ENCODE measurements around the gene TMEM245. TPM values are rescaled to one million over a fixed set of nuclear protein-coding genes. Genes with fewer than 3 reads are reported as not detected.

TMEM245 gene
- total RNA-seq (2014; rRNA removed; shearing (Covaris generic)): 17.6 and 19.0 TPM in 2 replicates

GRCh38 chr9:109119439-109120203 is at the start of gene TMEM245:
Gene TMEM245 (minus strand): TSS chr9:109119947. CDS start chr9:109119913, 34 bp downstream.

DNA sequence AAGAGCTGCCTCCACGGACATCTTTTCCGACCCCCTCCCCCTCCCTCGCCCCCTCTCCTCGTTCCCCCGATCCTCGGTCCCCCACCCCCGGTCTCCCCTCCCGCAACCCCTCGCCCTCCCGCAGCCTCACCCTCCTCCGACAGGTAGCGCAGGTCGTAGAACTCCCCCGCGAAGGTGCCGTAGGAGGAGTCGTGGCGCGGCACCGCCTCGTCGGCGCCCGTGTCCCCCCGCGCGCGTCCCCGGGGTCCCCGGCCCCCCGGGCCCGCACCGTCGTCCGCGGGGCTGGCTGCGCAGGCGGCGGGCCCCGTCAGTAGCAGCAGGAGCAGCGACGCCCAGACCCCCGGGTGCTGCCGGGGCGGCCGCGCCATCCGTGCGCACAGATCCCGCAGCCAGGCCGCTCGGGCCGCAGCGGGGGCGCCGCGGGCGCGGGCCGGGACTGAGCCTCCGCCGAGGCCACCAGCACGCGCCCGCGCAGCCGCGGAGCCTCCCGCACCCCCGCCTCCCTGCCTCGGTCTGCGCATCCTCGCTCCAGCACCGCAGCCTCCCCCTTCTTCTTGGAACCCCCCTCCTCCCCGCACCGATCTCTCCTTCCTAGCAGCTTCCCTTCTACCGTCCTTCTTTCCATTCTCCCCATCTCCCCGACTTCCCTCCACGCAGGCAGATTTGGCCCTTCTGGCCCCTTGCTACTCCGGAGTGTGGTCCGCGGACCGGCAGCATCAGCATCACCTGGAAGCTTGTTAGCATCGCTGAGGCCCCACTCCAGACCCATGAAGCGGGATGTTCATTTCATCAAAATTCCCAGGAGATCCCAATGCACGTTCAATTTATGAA is 47.2 kb upstream of the TMEM245 start, which contains the start of gene FRRS1L:
Gene FRRS1L (minus strand): TSS at position 479 of the 831 bp plus-strand sequence. CDS start 111 bp downstream, at position 368.

GRCh38 chr9:109012876-109013678 is 106.7 kb downstream of the TMEM245 start, which contains the start of gene CTNNAL1:
Gene CTNNAL1 (minus strand): TSS chr9:109013499. CDS start chr9:109013442, 57 bp downstream.

Small RNA genes within 50 kb of the gene (small RNA-seq; reads per million reads assigned to genes)
- gene MIR32 (0.21 reads per million), gene RF00019 (not detected)

Other genes starting within 250 kb of the TMEM245 start
- 30.9 and 45.4 TPM in 2 replicates for gene ELP1, start 185.8 kb downstream of the TMEM245 start, total RNA-seq (2014; rRNA removed; shearing (Covaris generic))
- 10.1 and 10.3 TPM in 2 replicates for gene ABITRAM, start 185.5 kb downstream of the TMEM245 start, total RNA-seq (2014; rRNA removed; shearing (Covaris generic))
- 72.3 and 74.8 TPM in 2 replicates for gene CTNNAL1, start 106.4 kb downstream of the TMEM245 start, total RNA-seq (2014; rRNA removed; shearing (Covaris generic))
- gene FRRS1L, start 47.3 kb upstream of the TMEM245 start, total RNA-seq (2014; rRNA removed; shearing (Covaris generic)): not detected in 2 replicates
- gene EPB41L4B, start 201.1 kb upstream of the TMEM245 start, total RNA-seq (2014; rRNA removed; shearing (Covaris generic)): 0.41 and 0.45 TPM in 2 replicates